Measurements from ENCODE around the gene NAALADL2.

DNA sequence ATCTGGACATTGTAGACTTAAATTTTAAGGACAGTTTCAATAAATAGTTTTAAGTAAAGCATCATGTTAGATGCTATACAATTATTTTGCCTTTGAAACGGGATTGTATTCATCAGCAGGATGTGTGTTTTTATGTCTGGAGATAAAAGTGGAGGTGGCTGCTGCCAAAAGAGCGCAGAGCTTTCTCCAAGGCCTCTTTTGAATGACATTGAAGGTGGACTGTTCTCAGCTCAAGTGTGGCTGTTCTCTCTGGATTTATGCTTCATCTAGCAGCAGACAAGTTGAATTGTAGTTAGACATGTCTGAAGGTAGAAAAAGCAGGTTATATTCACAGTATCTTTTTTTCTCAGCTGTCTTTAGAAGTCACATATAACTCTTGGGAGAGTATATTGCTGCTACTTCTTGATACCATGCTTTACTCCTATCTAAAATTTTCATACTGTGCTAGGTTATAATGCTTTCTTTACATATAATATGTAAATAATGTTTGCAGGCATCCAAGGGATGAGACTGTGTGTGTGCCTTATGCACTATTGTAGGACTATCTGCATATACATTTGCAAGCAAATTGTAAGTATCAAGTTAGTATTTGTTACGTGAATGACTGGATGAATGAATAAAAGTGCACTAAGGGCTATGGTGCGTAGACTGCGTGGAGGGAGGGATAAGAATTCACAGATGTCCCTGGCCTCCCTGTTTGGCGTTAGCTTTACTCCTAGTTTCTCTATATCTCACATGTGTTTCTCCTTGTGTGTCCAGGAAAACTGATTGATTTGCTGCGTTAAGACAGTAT, 340.1 kb downstream of the NAALADL2 start:
- TF ChIP-seq, protein P1, sequence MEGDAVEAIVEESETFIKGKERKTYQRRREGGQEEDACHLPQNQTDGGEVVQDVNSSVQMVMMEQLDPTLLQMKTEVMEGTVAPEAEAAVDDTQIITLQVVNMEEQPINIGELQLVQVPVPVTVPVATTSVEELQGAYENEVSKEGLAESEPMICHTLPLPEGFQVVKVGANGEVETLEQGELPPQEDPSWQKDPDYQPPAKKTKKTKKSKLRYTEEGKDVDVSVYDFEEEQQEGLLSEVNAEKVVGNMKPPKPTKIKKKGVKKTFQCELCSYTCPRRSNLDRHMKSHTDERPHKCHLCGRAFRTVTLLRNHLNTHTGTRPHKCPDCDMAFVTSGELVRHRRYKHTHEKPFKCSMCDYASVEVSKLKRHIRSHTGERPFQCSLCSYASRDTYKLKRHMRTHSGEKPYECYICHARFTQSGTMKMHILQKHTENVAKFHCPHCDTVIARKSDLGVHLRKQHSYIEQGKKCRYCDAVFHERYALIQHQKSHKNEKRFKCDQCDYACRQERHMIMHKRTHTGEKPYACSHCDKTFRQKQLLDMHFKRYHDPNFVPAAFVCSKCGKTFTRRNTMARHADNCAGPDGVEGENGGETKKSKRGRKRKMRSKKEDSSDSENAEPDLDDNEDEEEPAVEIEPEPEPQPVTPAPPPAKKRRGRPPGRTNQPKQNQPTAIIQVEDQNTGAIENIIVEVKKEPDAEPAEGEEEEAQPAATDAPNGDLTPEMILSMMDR (IDR thresholded peaks at IDR 0.05): no peak
- TF ChIP-seq ZFX (IDR thresholded peaks at IDR 0.05; ENCODE audit: borderline replicate concordance): no peak
